HG03460 (cell line): ENCODE results near the gene PHACTR1.

Experiments
- ATAC-seq: cut with Tn5 transposase; IDR thresholded peaks from one replicate; pipeline ENCODE4 v1.9.1; 2021; ENCODE audit not compliant: unreplicated experiment

Gene PHACTR1

GRCh38 chr6:12892151-12892550 lies 175.6 kb downstream of the PHACTR1 start:
- no peak for ATAC-seq

DNA sequence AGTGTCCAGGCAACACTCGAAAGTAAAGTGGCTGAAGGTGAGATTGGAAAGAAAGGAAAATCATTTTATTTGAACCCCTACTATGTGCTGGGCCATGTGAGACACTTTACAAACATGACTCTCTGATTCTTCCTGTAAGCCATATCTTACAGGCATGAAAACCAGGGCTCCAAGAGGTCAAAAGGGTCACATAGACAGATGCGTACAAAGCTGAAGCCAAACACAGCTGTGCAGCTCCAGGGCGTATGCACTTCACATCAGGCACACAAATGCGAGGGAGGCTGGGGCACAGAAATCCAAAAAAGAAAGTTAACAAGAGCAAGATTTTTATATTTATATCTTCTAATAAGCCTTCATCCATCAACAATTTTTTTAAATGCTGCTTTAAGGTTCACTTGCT lies 176.5 kb downstream of the PHACTR1 start:
- ATAC-seq, result no peak

GRCh38 chr6:12895721-12896120 lies 179.2 kb downstream of the PHACTR1 start:
- no peak for ATAC-seq

DNA sequence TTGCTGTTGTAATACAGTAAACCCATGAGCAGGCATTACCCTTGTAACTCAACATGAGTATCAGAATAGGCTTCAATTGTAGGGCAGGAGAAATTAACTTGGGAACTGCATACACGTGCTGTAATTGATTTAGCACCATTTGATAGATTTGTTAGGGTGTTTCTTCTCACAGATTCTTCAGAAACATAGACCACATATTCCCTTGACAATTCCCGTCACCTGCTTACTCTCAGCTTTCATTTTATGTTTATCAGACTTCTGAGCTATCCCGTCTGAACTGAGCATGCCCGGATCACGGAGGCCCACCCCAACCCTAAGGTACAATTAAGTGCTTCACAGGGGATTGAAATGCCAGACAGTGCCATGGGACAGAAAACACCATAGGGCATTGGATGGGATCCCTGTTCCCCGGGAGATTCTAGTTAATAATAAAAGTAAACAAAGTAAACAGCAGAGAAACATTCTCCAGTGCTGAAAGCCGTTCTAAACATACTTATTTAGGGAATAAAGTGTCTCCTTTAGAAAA lies 179.7 kb downstream of the PHACTR1 start:
- ATAC-seq, result no peak

DNA sequence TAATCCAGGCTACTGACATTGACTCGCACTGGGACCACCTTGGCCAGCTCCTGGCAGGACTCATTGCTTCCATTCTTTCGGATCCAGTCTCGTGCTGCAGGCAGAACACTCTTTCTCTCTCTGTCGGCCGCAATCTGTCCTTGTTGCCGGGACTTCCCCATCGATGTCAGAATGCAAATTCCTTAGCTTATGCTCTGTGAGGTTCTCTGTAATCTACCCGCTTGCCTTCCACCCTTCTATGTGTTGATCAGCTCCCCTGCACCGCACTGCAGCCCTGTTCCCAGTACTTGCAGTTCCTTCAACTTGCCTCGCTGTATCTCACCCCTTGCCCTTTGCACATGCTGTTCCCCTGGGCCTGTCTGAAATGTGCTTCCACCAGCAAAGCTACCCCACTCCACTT lies 182.0 kb downstream of the PHACTR1 start:
- no peak for ATAC-seq

DNA sequence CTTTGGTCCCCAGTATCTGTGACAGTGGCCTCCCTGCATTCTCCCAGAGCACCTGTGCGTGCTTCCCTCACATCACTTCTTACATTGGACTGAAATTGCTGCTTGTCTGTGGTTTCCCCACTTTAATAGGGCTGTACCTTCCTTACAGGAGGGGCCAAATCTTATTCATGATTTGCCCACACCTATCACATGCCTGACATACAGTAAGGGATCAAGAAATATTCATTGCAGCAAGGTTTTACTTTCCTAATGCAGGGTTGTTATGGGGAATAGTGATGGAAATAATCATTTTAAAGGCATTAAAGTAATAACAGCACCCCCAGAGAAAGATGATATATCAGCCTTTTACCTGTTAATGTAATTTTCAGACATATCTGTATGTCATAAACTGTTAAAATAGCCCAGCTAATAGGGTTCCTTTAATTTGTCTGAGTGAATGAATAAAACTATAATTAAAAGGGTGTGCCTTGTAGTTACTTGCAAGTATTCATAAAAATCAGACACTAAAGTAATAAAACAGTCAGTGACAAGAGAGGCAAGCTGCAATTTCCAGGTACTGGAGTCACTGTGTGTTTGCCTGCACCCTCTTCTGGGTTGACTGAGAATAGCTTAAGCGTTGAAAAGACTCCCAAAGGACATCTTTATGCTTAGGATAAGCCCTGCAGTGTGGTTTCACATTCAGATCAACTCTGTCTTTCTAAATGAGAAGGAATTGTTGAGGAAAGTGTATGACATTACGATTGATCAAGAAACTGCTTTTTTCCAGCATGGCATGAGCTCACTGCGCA lies 182.7 kb downstream of the PHACTR1 start:
- no peak for ATAC-seq

GRCh38 chr6:12903246-12903645 lies 186.7 kb downstream of the PHACTR1 start:
- ATAC-seq, result no peak

GRCh38 chr6:12909833-12910232 lies 193.3 kb downstream of the PHACTR1 start:
- ATAC-seq, result no peak

- no peak for ATAC-seq
These were observed 194.9 kb downstream of the PHACTR1 start for GRCh38 chr6:12911427-12911826.

DNA sequence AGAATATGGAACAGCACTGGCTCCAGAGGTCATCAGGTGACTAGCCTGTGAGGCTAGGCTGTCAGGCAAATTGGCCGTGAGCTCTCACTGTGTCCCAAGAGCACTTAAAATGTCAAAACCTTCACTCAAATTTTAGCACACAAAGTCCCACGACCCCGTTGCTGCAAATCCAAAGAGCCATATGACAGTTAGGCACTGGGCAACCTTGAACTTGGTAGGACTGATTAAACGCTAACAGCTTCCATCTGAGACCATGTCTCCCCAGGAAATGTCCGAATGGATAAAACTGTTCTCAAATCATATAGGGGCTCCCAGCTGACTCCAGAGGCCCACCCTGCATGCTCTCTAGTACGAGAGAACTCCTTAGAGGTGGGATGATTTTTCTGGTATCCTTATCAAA lies 196.6 kb downstream of the PHACTR1 start:
- ATAC-seq, result no peak

GRCh38 chr6:12916006-12916405 lies 199.4 kb downstream of the PHACTR1 start:
- ATAC-seq, result no peak

DNA sequence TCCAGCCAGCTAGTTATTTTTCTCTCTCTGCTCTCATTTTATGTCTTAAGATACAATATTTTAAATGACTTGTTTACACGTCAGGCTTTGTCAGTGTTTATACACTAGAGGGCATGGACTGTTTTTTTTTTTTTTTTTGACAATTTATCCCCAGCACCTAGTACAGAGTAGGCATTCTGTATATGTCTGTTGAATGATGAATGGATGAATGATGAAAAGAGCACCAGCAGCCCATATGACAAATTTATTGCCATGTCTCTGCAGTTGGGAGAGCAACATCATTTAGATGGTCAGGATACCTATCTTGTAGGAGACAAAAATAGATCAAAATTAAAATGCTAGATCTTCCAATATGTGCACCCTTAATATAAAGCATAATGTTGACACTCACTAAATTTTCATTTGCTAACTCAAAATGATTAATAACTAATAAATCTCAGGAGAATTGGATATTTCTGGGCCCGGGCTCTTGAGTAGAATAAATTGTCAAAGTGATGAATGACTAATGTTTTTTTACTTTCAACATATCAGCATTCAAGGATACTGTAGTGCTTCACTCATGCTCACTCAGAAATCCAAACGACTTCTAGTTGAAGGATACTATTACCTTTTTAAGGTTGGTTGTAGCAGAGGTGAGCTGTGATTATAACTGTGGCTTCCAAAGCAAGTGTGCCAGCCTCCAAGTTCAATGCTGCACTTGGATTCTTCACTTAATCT lies 200.0 kb downstream of the PHACTR1 start:
- no peak for ATAC-seq

DNA sequence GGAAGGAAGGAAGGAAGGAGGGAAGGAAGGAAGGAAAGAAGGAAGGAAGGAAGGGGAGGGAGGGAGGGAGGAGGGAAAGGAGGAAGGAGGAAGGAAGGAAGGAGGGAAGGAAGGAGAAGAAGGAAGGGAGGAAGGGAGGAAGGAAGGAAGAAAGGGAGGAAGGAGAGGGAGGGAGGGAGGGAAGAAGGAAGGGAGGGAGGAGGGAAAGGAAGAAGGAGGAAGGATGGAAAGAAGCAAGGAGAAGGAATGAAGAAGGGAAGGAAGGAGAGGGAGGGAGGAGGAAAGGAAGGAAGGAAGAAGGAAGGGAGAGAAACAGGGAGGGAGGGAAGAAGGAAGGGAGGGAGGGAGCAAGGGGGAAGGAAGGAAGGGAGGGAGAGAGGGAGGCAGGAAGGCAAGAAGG lies 204.9 kb downstream of the PHACTR1 start:
- ATAC-seq, result no peak

DNA sequence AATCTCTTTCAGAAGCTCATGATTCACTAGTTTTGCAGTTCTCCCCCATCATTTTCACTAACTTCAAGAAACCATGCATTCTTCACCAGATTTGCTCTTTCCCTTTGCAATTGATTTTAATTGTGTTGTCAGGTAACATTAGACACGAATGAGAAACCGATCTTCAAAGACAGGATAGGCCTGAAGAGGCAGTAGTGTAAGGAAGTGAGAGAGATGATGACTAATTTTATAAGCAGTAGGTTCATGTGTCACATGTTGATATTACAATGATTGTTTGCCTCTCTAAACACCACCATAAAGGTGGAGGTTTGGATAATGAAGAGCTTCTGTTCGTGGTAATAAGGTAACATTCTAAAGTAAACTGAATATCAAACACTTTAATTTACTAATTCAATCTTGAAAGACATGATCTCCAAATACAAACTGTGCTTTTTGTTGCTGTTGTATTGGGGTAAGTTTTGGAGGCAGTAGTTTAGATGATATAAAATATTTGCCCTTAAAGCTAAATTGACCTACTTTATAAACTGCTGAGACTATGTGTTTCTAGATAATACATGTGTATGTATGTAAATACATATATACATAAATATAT lies 207.2 kb downstream of the PHACTR1 start:
- ATAC-seq, result no peak

GRCh38 chr6:12924911-12925310 lies 208.3 kb downstream of the PHACTR1 start:
- no peak for ATAC-seq

- no peak for ATAC-seq
These were observed 211.2 kb downstream of the PHACTR1 start for GRCh38 chr6:12927746-12928145.

DNA sequence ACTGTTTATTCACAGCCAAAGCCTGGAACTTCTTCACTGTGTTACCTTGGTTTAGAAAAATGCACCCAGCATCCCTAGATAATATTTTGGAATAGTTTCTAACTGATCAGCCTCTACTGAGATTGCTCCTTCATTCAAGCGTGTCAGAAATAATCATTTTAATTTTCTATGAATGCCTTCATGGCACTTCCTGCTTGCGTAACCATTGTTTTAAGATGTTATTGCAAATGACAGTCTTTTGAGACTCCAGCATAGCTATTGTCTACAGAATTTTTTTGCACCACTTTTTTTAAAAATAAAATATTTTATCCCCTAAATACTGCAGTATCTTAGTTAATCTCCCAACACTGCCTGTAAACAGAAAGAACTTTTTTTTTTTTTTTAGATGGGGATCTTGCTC lies 213.1 kb downstream of the PHACTR1 start:
- ATAC-seq, result no peak

DNA sequence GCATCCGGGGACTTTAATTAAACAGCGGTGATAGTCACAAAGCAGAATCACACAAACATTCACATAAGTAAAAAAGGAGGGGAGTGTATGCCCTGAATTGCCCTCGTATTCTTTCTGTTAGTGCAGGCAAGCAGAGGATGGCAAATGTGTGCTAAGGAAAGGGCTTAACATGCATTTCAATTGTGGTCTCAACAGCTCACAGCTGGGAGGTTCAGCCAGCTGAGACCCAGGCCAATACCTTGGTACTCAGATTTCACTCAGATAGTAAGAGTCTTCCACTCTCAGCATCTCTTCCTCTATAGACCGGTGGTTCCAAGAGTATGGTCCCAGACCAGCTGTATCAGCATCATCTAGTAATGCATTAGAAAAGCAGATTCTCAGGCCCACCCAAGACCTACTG lies 215.1 kb downstream of the PHACTR1 start:
- no peak for ATAC-seq

GRCh38 chr6:12935637-12936036 lies 219.1 kb downstream of the PHACTR1 start:
- ATAC-seq, result no peak

DNA sequence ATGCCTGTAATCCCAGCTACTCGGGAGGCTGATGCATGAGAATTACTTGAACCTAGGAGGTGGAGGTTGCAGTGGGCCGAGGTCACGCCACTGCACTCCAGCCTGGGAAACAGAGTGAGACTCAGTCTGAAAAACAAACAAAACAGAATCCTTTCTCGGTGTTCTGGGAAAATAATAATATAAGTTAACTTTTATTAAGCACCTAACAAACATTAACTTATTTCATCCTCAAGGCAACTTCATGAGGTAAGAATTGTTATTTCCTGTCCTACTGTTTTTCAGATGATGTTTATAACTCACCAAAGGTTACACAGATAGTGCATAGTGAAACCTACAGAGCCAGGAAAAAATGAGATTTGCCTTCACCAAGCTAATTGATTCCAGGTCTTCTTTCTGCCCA lies 221.4 kb downstream of the PHACTR1 start:
- no peak for ATAC-seq

GRCh38 chr6:12939314-12939713 lies 222.7 kb downstream of the PHACTR1 start:
- no peak for ATAC-seq

GRCh38 chr6:12941422-12941821 lies 224.9 kb downstream of the PHACTR1 start:
- ATAC-seq, result no peak
